Upper lobe of right lung (tissue), 1 donor: ENCODE measurements around the gene BTN2A1. TPM values are rescaled to one million over a fixed set of nuclear protein-coding genes. Genes with fewer than 3 reads are reported as not detected.
"Not testable (repeated sequence)": the region's sequence is repeated elsewhere in the genome, so short reads cannot be mapped to it uniquely, and the experiment has no call there.

ENCODE experiments used
- ATAC-seq: fragments of 200-7000 bp; cut with Tn5 transposase; one replicate; pipeline ENCODE4 v1.9.1; 2020; ENCODE audit warnings: mild to moderate bottlenecking, moderate library complexity
- DNase-seq: peaks from one replicate; pipeline ENCODE4 v3.0.0-alpha.2; 2020
- H3K27ac ChIP-seq: fragments of 200-600 bp; one replicate; pipeline ENCODE4 v1.8.0; 2022
- H3K27me3 ChIP-seq: fragments of 200-600 bp; one replicate; pipeline ENCODE4 v1.8.0; 2022; ENCODE audit warnings: mild to moderate bottlenecking
- H3K36me3 ChIP-seq: fragments of 200-600 bp; one replicate; pipeline ENCODE4 v1.8.0; 2022
- H3K4me1 ChIP-seq: fragments of 200-600 bp; one replicate; pipeline ENCODE4 v1.8.0; 2022
- H3K4me3 ChIP-seq: fragments of 200-600 bp; one replicate; pipeline ENCODE4 v1.8.0; 2022; ENCODE audit warnings: mild to moderate bottlenecking
- H3K9me3 ChIP-seq: fragments of 200-600 bp; one replicate; pipeline ENCODE4 v1.8.0; 2022
- intact Hi-C: fragments of 100-400 bp; cut with DNase I; formaldehyde crosslinking; loops from one replicate; pipeline ENCODE4 v1.11.0; 2022
- total RNA-seq: library from RNA; stranded (reverse); fragmentation: NEBNext Ultra II Directional; extraction: Animal tissue kit (Norgen Biotek cat#: 25700); gene quantifications from one replicate; pipeline ENCODE4 v1.2.1, GENCODE V29; 2021
- TF ChIP-seq, protein P1 (sequence below): fragments of 200-600 bp; IDR thresholded peaks from one replicate; pipeline ENCODE4 v1.8.0; 2022; ENCODE audit warnings: antibody characterized with exemption
- donor health status: DM: no; HTN: yes; CAD: no; lungs with severe emphysema.

The BTN2A1 gene
- total RNA-seq, 1 donor from 2014 or later = 26.3 TPM

DNA sequence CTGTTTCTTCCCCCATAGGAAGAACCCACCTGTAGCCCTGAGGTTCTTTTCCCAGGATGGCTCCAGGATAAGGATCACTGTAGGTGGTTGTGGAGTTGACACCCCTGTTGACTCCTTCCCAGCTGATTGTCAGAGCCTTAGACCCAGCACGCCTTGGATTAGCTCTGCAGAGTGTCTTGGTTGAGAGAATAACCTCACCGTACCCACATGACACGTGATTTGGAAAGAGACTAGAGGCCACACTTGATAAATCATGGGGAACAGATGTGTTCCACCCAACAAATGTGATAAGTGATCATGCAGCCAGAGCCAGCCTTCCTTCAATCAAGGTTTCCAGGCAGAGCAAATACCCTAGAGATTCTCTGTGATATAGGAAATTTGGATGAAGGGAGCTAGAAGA, 43.5 kb upstream of the BTN2A1 start:
- intact Hi-C loops = no loop called here
- DNase-seq (no peak), ATAC-seq (no peak)
- Histone ChIP-seq H3K9me3 (no peaks in the 10 kb centered on the region), H3K36me3 (peaks cover 33% of the 10 kb centered on the region), H3K4me3 (no peak overlapping the region), H3K4me1 (no peaks in the 10 kb centered on the region), H3K27me3 (no peaks in the 10 kb centered on the region), H3K27ac (no peak overlapping the region)
- TF ChIP-seq, protein P1, sequence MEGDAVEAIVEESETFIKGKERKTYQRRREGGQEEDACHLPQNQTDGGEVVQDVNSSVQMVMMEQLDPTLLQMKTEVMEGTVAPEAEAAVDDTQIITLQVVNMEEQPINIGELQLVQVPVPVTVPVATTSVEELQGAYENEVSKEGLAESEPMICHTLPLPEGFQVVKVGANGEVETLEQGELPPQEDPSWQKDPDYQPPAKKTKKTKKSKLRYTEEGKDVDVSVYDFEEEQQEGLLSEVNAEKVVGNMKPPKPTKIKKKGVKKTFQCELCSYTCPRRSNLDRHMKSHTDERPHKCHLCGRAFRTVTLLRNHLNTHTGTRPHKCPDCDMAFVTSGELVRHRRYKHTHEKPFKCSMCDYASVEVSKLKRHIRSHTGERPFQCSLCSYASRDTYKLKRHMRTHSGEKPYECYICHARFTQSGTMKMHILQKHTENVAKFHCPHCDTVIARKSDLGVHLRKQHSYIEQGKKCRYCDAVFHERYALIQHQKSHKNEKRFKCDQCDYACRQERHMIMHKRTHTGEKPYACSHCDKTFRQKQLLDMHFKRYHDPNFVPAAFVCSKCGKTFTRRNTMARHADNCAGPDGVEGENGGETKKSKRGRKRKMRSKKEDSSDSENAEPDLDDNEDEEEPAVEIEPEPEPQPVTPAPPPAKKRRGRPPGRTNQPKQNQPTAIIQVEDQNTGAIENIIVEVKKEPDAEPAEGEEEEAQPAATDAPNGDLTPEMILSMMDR = no peak

DNA sequence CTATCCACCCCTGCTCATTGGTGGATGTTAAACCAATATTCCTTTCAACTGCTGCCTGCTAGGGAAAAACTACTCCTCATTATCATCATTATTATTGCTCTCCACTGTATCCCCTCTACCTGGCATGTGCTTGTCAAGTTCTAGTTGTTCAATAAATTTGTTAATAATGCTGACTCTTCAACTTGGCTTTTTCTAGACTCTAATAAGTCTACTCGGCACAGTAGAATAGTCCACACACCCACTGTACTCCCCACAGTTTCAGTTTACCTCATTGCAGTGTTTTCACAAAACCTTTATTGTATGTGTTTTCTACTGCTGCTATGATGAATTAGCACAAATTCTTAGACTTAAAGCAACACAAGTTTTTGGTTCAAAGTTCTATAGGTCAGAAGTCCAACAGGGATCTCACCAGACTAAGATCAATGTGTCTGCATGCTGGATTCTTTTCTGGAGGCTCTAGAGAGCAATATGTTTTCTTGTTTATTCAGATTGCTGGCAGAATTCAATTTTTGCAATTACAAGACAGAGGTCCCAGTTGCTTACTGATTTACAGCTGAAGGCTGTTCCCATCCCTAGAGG, 42.6 kb upstream of the BTN2A1 start:
- TF ChIP-seq, protein P1 = no peak
- no peaks in the 10 kb centered on the region for H3K27me3 ChIP-seq
- H3K27ac ChIP-seq = no peak overlapping the region
- H3K4me1 ChIP-seq = no peaks in the 10 kb centered on the region
- no peak for ATAC-seq
- H3K4me3 ChIP-seq = no peak overlapping the region
- no peak for DNase-seq
- no peaks in the 10 kb centered on the region for H3K9me3 ChIP-seq
- intact Hi-C loops = no loop called here
- peaks cover 24% of the 10 kb centered on the region for H3K36me3 ChIP-seq

- H3K4me1 ChIP-seq = peaks cover 4% of the 10 kb centered on the region
- H3K27me3 ChIP-seq = no peaks in the 10 kb centered on the region
- intact Hi-C loops = no loop called here
- ATAC-seq (no peak), DNase-seq (no peak)
- TF ChIP-seq, protein P1 = no peak
- H3K27ac ChIP-seq = no peak overlapping the region
- H3K4me3 ChIP-seq = no peak overlapping the region
- no peaks in the 10 kb centered on the region for H3K9me3 ChIP-seq
- peaks cover 19% of the 10 kb centered on the region for H3K36me3 ChIP-seq
Measured at GRCh38 chr6:26415791-26416190, 42.0 kb upstream of the BTN2A1 start.

DNA sequence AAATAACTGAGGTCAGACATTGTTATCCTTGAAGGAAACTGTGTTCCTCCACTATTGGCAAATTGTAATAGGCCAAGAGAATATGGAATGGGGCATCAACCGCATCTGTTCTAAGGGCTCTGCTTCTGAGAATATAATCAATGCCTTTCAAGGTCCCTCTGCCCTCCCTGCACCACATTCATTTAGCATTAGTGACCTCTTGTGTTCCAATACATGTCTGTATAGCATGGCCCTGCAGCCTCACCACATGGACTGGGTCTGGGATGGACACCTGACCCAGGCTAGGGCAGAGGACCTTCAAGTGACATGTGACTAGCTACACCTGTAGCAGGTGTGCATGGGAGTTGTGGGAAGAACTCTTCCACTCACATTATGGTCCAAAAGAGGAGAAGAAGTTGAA, 41.5 kb upstream of the BTN2A1 start:
- Histone ChIP-seq H3K27ac (no peak overlapping the region), H3K4me1 (peaks cover 6% of the 10 kb centered on the region), H3K9me3 (no peaks in the 10 kb centered on the region), H3K4me3 (no peak overlapping the region), H3K36me3 (peaks cover 14% of the 10 kb centered on the region), H3K27me3 (no peaks in the 10 kb centered on the region)
- no peak for ATAC-seq
- intact Hi-C loops = no loop called here
- TF ChIP-seq, protein P1 = no peak
- DNase-seq = no peak

DNA sequence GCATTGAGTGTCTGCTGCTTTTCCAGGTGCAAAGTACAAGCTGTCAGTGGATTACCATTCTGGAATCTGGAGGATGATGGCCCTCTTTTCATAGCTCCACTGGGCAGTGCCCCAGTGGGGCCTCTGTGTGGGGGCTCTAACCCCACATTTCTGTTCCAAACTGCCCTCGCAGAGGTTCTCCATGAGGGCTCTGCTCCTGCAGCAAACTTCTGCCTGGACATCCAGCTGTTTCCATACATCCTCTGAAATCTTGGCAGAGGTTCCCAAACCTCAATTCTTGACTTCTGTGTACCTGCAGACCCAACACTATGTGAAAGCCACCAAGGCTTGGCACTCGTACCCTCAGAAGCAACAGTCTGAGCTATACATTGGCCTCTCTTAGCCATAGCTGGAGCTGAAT, 39.7 kb upstream of the BTN2A1 start:
- H3K36me3 ChIP-seq, H3K9me3 ChIP-seq, H3K4me3 ChIP-seq, H3K27me3 ChIP-seq, intact Hi-C loops, H3K27ac ChIP-seq, ATAC-seq, DNase-seq: not testable (repeated sequence)
- H3K4me1 ChIP-seq = peaks cover 12% of the 10 kb centered on the region

DNA sequence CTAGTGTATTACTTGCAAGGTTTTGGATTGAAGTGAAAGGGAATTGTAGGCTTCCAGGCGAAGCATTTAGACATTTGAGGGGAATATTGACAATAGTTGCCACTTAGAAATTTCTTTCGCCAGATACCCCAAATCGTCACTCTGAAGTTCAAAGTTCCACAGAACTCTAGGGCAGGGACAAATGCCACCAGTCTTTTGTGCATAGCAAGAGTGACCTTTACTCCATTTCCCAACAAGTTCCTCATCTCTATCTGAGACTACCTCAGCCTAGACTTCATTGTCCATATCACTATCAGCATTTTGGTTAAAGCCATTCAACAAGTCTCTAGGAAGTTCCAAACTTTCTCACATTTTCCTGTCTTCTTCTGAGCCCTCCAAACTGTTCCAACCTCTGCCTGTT, 39.0 kb upstream of the BTN2A1 start:
- H3K4me3 ChIP-seq, H3K36me3 ChIP-seq, ATAC-seq, intact Hi-C loops, H3K9me3 ChIP-seq, DNase-seq, H3K27ac ChIP-seq, H3K27me3 ChIP-seq: not testable (repeated sequence)
- H3K4me1 ChIP-seq = peaks cover 12% of the 10 kb centered on the region

DNA sequence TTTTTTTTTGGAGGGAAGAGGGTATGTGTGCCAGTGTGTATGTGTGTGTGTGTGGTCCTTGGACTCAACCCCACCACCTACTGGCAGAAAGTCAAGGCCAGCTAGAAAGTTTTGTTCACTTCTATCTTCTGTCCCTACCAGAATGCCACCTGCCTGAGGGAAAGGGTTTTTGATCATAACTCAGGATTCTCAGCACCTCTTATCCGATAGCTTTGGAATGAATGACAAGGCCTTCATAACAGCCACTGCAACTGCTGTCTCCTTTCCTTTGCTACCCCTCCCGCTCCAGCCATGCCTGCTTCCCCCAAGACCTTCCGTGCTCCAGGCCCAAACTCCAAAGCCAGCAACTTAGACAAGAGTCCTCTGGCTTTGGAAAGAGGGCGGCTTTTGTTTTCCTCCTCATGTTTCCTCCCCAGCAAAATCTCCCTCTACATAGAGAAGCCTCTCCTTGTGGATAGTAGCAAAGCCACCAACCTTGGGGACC, 37.0 kb upstream of the BTN2A1 start:
- intact Hi-C loops = no loop called here
- ATAC-seq = peak; percentile 34
- TF ChIP-seq, protein P1 = peak; percentile 41
- Histone ChIP-seq H3K9me3 (no peaks in the 10 kb centered on the region), H3K4me3 (peak overlapping the region; percentile 95), H3K4me1 (peaks cover 12% of the 10 kb centered on the region), H3K27me3 (no peaks in the 10 kb centered on the region), H3K27ac (peak overlapping the region; percentile 92), H3K36me3 (no peaks in the 10 kb centered on the region)
- DNase-seq = no peak
